ENCODE data around the gene PRM3. TPM values are rescaled to one million over a fixed set of nuclear protein-coding genes. Genes with fewer than 3 reads are reported as not detected.

PRM3 gene
- total and polyA plus RNA-seq, 2 experiments from 2014 or later = not detected

DNA sequence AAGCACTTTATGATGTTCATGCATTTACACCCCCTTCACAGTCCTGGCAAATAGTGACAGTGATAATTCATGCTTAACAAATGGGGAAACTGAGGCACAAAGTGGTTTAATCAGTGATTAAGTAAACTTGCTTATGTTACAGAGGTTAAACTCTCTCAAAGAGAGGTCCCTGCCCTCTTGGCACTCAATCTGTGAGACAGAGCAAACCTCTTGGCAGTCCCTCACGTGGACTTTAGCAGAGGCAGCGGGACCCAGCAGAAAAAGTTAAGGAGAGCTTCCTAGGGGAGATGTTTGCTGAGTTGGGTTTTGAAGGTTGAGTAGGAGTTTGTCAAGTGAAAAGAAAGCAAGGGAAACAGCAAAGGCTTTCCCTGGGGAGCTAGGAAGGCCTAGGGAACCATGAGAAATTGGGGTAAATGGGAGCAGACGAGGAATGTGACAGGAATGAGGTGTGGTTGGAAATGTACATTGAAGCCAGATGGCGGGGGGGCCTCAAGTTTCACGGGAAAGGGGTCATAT lies 28.1 kb downstream of the PRM3 start:
- no peak for DNase-seq (ENCODE audit: low read depth in 1 of 2, low spot score in 1 of 2)
- Histone ChIP-seq H3K4me1 (ENCODE audit: low read depth) (peaks cover 2% of the 10 kb centered on the region), H3K4me3 (no peak overlapping the region), H3K27me3 (no peaks in the 10 kb centered on the region), H3K27ac (no peak overlapping the region), H3K36me3 (no peaks in the 10 kb centered on the region), H3K9me3 (ENCODE audit: low read depth) (no peaks in the 10 kb centered on the region)
- TF ChIP-seq, protein P1, sequence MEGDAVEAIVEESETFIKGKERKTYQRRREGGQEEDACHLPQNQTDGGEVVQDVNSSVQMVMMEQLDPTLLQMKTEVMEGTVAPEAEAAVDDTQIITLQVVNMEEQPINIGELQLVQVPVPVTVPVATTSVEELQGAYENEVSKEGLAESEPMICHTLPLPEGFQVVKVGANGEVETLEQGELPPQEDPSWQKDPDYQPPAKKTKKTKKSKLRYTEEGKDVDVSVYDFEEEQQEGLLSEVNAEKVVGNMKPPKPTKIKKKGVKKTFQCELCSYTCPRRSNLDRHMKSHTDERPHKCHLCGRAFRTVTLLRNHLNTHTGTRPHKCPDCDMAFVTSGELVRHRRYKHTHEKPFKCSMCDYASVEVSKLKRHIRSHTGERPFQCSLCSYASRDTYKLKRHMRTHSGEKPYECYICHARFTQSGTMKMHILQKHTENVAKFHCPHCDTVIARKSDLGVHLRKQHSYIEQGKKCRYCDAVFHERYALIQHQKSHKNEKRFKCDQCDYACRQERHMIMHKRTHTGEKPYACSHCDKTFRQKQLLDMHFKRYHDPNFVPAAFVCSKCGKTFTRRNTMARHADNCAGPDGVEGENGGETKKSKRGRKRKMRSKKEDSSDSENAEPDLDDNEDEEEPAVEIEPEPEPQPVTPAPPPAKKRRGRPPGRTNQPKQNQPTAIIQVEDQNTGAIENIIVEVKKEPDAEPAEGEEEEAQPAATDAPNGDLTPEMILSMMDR (IDR thresholded peaks at IDR 0.05; ENCODE audit: low read depth, low read length) = no peak

DNA sequence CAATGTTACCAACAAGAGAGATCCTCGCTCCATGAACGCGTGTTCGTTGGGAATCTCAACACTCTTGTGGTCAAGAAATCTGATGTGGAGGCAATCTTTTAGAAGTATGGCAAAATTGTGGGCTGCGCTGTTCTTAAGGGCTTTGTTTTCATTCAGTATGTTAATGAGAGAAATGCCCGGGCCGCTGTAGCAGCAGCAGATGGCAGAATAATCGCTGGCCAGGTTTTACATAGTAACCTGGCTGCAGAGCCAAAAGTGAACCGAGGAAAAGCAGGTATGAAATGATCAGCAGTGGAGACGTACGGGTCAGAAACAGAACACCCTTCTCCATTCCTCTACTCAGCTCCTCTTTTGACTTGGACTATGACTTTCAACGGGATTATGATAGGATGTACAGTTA lies 30.8 kb downstream of the PRM3 start:
- H3K9me3 ChIP-seq (ENCODE audit: low read depth) = no peaks in the 10 kb centered on the region
- no peaks in the 10 kb centered on the region for H3K27me3 ChIP-seq
- H3K4me1 ChIP-seq (ENCODE audit: low read depth) = peaks cover 2% of the 10 kb centered on the region
- TF ChIP-seq, protein P1 (IDR thresholded peaks at IDR 0.05; ENCODE audit: low read depth, low read length) = no peak
- H3K4me3 ChIP-seq = no peak overlapping the region
- no peak for DNase-seq (ENCODE audit: low read depth in 1 of 2, low spot score in 1 of 2)
- H3K27ac ChIP-seq = no peak overlapping the region
- H3K36me3 ChIP-seq = no peaks in the 10 kb centered on the region

DNA sequence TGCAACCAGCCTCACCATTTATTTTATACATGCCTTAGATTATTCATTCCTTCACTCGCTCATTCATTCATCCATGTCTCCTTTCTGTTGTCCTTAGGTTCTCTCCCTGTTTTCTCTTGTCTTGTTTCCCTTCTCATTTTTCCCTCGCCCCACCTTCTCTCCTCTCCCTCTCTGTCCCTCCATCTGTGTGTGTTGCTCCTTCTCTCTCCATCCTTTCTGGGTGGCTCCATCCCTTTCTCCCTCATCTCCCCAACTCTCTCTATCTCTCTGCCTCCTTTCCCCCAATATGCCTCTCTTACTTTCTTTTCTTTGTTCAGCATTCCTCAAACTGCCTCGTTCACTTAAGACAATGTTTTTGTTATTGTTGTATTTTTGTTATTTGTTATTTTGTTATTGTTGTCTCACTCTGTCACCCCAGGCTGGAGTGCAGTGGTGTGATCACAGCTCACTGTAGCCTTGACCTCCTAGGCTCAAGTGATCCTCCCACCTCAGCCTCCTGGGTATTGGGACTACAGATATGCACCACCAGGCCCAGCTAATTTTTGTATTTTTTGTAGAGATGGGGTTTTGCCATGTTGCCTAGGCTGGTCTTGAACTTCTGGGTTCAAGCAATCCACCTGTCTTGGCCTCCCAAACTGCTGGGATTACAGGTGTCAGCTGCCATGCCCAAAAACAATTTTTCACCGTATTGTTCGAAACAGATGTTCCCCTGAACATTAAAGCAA lies 31.8 kb downstream of the PRM3 start:
- Histone ChIP-seq H3K36me3 (no peaks in the 10 kb centered on the region), H3K27ac (no peak overlapping the region), H3K9me3 (ENCODE audit: low read depth) (no peaks in the 10 kb centered on the region), H3K4me1 (ENCODE audit: low read depth) (peaks cover 2% of the 10 kb centered on the region), H3K4me3 (no peak overlapping the region), H3K27me3 (no peaks in the 10 kb centered on the region)
- no peak for DNase-seq (ENCODE audit: low read depth in 1 of 2, low spot score in 1 of 2)
- TF ChIP-seq, protein P1 (IDR thresholded peaks at IDR 0.05; ENCODE audit: low read depth, low read length) = no peak

DNA sequence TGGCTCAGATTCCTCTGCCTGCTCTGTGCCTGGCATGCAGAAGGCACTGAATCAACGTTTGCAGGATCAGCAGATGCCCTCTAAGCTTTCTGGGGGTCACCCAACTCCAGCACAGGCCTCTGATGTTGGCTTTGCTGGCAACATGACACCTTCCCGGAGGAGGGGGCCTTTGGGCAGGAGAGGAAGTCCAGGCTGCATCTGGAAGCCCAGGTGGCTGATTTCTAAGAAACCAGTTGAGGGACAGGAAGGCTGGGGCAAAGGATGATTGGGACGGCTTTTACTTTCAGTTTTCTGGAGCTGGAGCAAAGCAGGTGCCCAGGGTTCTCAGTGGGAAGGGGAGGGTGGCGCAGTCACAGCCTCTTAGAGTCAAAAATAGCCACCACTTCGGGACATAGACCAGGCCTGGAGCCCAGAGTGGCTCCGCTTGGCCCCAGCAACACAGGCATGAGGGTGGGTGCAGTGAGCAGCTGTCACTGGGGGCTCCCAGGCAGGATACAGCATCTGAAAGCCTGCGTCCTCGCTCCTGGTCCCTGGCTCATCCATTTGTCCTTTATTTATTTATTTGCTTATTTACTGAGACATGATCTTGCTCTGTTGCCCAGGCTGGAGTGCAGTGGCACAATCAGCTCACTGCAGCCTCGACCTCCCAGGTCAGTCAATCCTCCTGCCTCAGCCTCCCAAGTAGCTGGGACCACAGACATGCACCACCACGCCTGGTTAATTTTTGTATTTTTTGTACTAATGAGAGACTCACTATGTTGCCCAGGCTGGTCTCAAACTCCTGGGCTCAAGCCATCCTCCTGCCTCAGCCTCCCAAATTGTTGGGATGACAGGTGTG lies 32.6 kb downstream of the PRM3 start:
- H3K4me1 ChIP-seq (ENCODE audit: low read depth) = peaks cover 2% of the 10 kb centered on the region
- H3K4me3 ChIP-seq = no peak overlapping the region
- no peak overlapping the region for H3K27ac ChIP-seq
- H3K9me3 ChIP-seq (ENCODE audit: low read depth) = no peaks in the 10 kb centered on the region
- DNase-seq (ENCODE audit: low read depth in 1 of 2, low spot score in 1 of 2) = peak in 1 of 2 donors; percentile 46
- TF ChIP-seq, protein P1 (IDR thresholded peaks at IDR 0.05; ENCODE audit: low read depth, low read length) = no peak
- no peaks in the 10 kb centered on the region for H3K36me3 ChIP-seq
- no peaks in the 10 kb centered on the region for H3K27me3 ChIP-seq

DNA sequence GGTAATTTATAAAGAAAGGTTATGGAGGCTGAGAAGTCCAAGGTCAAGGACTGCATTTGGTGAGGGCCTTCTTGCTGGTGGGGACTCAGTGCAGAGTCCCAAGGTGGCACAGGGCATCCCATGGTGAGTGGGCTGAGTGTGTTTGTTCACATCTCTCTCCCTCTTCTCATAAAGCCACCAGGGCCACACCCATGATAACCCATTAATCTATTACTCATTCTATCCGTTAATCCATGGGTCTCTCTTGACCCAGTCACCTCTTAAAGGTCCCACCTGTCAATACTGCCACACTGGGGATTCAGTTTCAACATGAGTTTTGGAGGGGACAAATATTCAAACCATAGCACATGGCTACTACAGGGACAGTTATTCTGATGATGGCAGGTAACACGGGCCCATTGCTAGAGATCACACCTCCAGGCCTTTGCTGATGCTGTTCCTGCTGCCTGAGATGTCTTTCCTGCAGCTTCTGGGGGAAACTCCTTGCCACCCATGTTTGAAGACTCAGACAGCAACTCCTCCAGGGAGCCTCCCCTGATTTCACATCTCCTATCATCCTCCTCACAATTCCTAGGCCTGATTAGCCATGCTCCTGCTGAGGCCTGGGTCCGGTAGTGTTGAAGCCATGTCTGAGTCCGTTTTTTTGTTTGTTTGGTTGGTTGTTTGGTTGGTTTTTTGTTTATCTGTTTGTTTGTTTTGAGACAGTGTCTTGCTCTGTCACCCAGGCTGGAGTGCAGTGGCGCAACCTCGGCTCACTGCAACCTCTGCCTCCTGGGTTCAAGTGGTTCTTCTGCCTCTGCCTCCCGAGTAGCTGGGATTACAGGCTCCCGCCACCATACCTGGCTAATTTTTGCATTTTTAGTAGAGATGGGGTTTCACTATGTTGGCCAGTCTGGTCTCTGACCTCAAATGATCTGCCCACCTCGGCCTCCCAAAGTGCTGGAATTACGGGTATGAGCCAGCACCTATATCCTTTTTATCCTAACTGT lies 33.5 kb downstream of the PRM3 start:
- Histone ChIP-seq H3K27me3 (no peaks in the 10 kb centered on the region), H3K9me3 (ENCODE audit: low read depth) (no peaks in the 10 kb centered on the region), H3K4me1 (ENCODE audit: low read depth) (peaks cover 2% of the 10 kb centered on the region), H3K36me3 (no peaks in the 10 kb centered on the region), H3K4me3 (no peak overlapping the region), H3K27ac (no peak overlapping the region)
- DNase-seq (ENCODE audit: low read depth in 1 of 2, low spot score in 1 of 2) = no peak
- TF ChIP-seq, protein P1 (IDR thresholded peaks at IDR 0.05; ENCODE audit: low read depth, low read length) = no peak
